Ovary (tissue), 3 donors: Measurements from ENCODE around the gene PLEKHG4B.

Experiments used
- CTCF ChIP-seq, 3 donors: fragments of 450-650 bp in 2 of 3; fragments of 200-600 bp in 1 of 3; IDR thresholded peaks; one replicate each; pipeline versions ENCODE4 v1.5.1 to v1.8.0; 2016 to 2022; ENCODE audit warnings: antibody characterized with exemption in 3 of 3, mild to moderate bottlenecking in 1 of 3
- EP300 ChIP-seq: sonication (generic); formaldehyde crosslinking; IDR thresholded peaks from one replicate; pipeline ENCODE4 v1.6.1; 2017; ENCODE audit warnings: antibody characterized with exemption
- POLR2A ChIP-seq: fragments of 450-650 bp; IDR thresholded peaks from one replicate; pipeline ENCODE4 v1.6.1; 2017; ENCODE audit warnings: antibody characterized with exemption, mild to moderate bottlenecking, moderate library complexity
- donor health status: DM: no; HTN: no; CAD: no.

GRCh38 chr5:230711-231110 lies 138.7 kb downstream of the PLEKHG4B start:
- TF ChIP-seq CTCF (IDR thresholded peaks at IDR 0.05) (no peak), POLR2A (no peak), EP300 (no peak)
